C4-2B (cell line): ENCODE data around the gene TNFSF8.

ENCODE experiments used
- H3K27ac ChIP-seq: fragments of 450-650 bp; 2 replicates; pipeline ENCODE4 v1.5.1; 2017
- ZFX ChIP-seq: fragments of 450-650 bp; IDR thresholded peaks from 2 replicates; pipeline ENCODE4 v1.6.1; 2017
- TF ChIP-seq, protein P1 (sequence below): fragments of 450-650 bp; conservative IDR thresholded peaks from 2 replicates; pipeline ENCODE4 v1.5.1; 2017; ENCODE audit warnings: mild to moderate bottlenecking

The TNFSF8 gene

DNA sequence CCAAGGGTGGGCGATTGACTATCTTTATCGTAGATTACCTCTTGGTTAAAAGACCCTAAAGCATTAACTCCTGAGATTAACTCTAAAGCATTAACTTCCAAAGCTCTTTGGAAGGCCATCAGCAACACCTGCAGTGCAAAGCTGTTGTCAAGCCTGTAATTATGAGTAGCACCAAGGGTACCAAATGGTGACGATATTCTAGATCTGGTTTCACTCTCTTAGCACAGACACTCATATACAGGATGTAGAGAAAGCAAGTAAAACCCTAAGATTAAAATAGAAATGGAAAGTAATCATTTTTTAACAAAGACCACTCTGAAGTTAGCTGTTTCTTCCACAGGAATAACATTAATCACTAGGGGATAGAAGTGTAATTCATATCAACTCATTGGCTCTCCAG, 29.9 kb upstream of the TNFSF8 start:
- TF ChIP-seq ZFX = no peak
- TF ChIP-seq, protein P1, sequence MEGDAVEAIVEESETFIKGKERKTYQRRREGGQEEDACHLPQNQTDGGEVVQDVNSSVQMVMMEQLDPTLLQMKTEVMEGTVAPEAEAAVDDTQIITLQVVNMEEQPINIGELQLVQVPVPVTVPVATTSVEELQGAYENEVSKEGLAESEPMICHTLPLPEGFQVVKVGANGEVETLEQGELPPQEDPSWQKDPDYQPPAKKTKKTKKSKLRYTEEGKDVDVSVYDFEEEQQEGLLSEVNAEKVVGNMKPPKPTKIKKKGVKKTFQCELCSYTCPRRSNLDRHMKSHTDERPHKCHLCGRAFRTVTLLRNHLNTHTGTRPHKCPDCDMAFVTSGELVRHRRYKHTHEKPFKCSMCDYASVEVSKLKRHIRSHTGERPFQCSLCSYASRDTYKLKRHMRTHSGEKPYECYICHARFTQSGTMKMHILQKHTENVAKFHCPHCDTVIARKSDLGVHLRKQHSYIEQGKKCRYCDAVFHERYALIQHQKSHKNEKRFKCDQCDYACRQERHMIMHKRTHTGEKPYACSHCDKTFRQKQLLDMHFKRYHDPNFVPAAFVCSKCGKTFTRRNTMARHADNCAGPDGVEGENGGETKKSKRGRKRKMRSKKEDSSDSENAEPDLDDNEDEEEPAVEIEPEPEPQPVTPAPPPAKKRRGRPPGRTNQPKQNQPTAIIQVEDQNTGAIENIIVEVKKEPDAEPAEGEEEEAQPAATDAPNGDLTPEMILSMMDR = no peak
- no peak overlapping the region for H3K27ac ChIP-seq

DNA sequence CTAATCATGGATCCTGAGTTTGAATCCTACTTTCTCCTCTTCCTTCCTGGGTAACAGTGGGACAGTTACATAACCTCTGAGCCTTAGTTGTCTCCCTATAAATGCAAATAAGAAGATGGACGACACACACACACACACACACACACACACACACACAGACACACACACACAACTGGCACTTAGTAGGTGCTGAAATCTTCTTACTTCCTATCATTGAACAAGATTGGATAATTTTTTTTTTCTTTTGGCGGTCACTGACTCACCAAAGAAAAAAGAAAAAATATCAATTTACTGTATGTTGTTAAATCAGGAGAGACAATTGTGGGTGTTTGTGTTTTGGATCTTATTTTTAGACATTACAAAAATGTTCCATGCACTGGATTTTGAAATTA, 28.4 kb upstream of the TNFSF8 start:
- no peak overlapping the region for H3K27ac ChIP-seq
- no peak for TF ChIP-seq ZFX
- TF ChIP-seq, protein P1 = no peak

DNA sequence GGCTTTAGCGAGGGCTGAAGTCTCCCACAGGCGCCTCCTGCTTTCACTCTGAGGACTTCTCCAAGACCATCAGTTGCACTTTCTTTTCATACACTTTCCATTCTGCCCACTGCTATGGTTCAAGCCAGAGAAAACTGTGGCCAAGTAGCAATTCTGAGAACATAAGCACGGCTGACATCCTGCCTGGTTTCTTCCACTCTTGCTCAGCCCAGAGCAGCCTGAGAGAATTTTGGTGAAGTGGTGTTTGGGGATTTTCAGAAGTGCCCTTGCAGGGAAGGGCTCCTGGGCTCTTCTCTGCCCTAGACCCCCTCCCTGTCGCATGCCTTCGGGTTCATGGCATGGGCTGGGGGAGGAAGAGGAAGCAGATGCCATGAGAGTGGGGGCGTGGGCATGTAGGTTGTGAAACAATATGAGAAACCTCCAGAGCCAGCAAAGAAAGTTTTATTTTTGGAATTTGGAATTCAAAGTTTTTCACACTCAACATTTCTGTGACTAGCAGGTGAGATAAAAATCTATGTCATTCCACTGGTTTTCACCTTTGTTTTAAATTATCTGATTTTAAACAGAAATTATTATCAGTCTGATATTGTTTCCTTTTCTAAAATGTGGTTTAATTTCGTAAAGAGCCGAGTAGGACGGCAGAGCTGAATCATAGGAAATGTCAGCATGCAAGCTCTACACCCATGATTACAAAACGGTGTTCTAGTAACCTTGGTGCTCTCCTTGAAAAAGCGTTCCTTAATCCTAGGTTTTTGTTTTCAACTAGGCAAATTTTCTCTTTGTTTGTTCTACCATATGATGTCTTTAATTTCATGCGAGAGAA, 27.8 kb upstream of the TNFSF8 start:
- TF ChIP-seq, protein P1 = no peak
- TF ChIP-seq ZFX = no peak
- no peak overlapping the region for H3K27ac ChIP-seq

DNA sequence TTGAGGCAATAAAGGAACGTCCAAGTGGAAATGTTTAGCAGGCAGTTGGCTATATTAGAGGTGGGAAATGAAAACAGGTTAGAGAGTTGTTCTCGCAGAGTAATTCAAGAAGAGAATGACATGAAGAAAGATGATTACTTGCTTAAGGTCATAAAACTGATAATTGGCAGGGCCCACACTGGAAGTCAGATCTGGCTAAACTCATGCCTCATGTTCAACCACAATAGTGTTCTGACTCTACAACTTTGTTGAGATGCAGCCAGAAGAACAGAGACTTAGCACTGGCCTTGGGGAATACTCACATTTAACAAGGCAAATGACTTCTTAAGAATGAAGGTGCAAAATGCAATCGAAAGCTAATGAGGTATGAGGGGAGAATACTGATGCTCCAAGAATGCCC, 27.2 kb upstream of the TNFSF8 start:
- TF ChIP-seq, protein P1 = no peak
- TF ChIP-seq ZFX = no peak
- H3K27ac ChIP-seq = no peak overlapping the region

DNA sequence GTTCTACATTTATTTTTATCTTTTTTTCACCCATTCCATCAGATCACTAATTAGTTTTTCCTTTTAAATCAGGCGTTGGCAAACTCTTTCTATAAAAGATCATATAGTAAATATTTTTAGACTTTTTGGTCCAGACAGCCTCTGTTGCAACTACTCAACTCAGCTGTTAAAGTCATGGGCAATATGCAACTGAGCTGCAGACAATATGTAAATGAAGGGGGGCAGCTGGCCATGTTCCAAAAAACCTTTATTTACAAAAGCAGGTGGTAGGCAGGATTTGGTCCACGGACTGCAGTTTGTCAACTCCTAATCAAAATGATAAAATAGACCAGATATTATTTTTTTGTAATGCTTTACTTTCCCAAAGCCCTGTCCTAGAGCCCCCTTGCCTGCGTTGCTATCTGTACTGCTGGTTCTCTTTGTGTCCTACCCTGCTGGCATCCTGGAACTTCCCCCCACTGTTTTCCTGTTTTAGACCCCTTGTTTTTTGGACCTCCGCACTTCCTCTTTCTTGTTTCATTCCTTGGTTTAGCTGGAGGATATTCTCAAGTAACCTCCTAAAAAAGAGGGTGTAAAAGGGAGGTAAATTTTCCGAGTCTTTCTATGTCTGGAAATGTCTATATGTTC, 24.7 kb upstream of the TNFSF8 start:
- TF ChIP-seq, protein P1 = no peak
- no peak for TF ChIP-seq ZFX
- H3K27ac ChIP-seq = no peak overlapping the region

DNA sequence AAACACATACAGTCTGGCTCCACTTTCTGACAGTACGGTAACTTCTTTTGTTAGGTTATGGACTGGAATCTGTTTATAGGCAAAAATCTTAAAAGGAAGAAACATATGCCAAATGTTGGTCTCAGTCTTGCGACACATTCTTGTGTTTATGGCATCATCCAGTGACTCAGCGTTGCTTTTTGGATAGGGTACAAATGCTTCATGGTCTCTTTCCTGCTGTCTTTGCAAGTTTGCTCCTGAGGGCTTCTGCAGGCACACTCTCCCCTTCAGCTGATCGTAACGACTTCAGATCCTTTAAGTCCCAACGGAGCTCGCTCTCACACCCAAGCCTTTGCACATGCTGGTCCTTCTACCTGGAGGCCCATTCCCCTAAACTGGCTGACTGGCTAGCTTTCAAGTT, 23.6 kb upstream of the TNFSF8 start:
- no peak overlapping the region; the same call in 1 of the 2 replicates for H3K27ac ChIP-seq
- TF ChIP-seq ZFX = no peak
- TF ChIP-seq, protein P1 = no peak

DNA sequence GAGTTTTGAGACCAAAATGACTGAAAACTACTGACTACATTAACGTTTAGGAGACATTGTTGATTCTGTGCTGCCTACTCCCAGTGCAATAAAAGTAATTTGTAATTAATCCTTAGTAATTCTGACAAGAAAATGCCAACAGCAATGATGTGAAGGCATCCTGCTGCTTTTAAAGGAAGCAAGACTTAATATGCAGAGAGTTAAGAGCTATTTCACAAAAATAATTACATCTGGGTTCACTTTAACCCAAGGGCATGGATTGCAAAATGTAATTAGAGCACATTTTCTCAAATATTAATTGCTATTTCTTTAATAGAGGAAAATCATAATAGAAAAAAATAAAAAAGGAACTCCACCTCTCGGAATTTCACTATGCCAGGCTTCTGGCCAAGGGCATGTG, 22.7 kb upstream of the TNFSF8 start:
- H3K27ac ChIP-seq = no peak overlapping the region
- no peak for TF ChIP-seq ZFX
- TF ChIP-seq, protein P1 = no peak
